ENCODE measurements around the gene ADM2. TPM values are rescaled to one million over a fixed set of nuclear protein-coding genes. Genes with fewer than 3 reads are reported as not detected.

Gene ADM2
- total and polyA plus RNA-seq, 2 of the 13 experiments (the other 11 are each of a cell fraction or from before 2014, with no cell fraction given): 1.2 to 3.0 TPM

- TF ChIP-seq HOXA7 (CRISPR knock-in tag; IDR thresholded peaks at IDR 0.05) (no peak), ZNF746 (CRISPR knock-in tag; IDR thresholded peaks at IDR 0.05) (peak; percentile 77), ZKSCAN1 (IDR thresholded peaks at IDR 0.05; ENCODE audit: low read length) (no peak), ZSCAN20 (CRISPR knock-in tag; IDR thresholded peaks at IDR 0.05; ENCODE audit: borderline replicate concordance) (no peak; the same call in 1 of the 2 replicates), ZNF577 (CRISPR knock-in tag; IDR thresholded peaks at IDR 0.05; ENCODE audit: borderline replicate concordance, low read depth) (no peak), SMARCE1 (IDR thresholded peaks at IDR 0.05; ENCODE audit: borderline replicate concordance) (no peak), ZSCAN25 (CRISPR knock-in tag; IDR thresholded peaks at IDR 0.05) (0 out of 2 replicates have a peak, but pooled peaks have one; percentile 1), TP53 (CRISPR knock-in tag; conservative IDR thresholded peaks at IDR 0.05) (peak; percentile 74; the same call in 1 of the 2 replicates), NFKBIZ (CRISPR knock-in tag; IDR thresholded peaks at IDR 0.05) (0 out of 2 replicates have a peak, but pooled peaks have one; percentile 14), ARNTL (CRISPR knock-in tag; IDR thresholded peaks at IDR 0.05) (peak; percentile 59; the same call in 1 of the 2 replicates), JUND (CRISPR knock-in tag; IDR thresholded peaks at IDR 0.05) (peak; percentile 49; the same call in 1 of the 2 replicates), MYNN (CRISPR knock-in tag; IDR thresholded peaks at IDR 0.05; ENCODE audit: low read depth) (no peak), SKIL (CRISPR knock-in tag; IDR thresholded peaks at IDR 0.05; ENCODE audit: borderline replicate concordance) (no peak), FOSL1 (CRISPR knock-in tag; IDR thresholded peaks at IDR 0.05; ENCODE audit: borderline replicate concordance) (no peak), MLXIP (CRISPR knock-in tag; IDR thresholded peaks at IDR 0.05; ENCODE audit: borderline replicate concordance) (0 out of 2 replicates have a peak, but pooled peaks have one; percentile 61), ZNF292 (CRISPR knock-in tag; IDR thresholded peaks at IDR 0.05; ENCODE audit: borderline replicate concordance, low read depth) (no peak), TRAFD1 (CRISPR knock-in tag; IDR thresholded peaks at IDR 0.05; ENCODE audit: borderline replicate concordance) (no peak), XBP1 (CRISPR knock-in tag; IDR thresholded peaks at IDR 0.05) (no peak), GMEB2 (CRISPR knock-in tag; IDR thresholded peaks at IDR 0.05; ENCODE audit: low read depth) (0 out of 2 replicates have a peak, but pooled peaks have one; percentile 15), ERF (CRISPR knock-in tag; IDR thresholded peaks at IDR 0.05) (0 out of 2 replicates have a peak, but pooled peaks have one; percentile 34), IRF2 (CRISPR knock-in tag; IDR thresholded peaks at IDR 0.05) (0 out of 2 replicates have a peak, but pooled peaks have one; percentile 61), MLLT10 (CRISPR knock-in tag; IDR thresholded peaks at IDR 0.05) (no peak)
Observed at GRCh38 chr22:50529897-50530579, 48.7 kb downstream of the ADM2 start, which contains the start of gene TYMP (continued).

Data from HepG2 (cell line).